Panc1 (cell line): Measurements from ENCODE around the gene EDC3. TPM values are rescaled to one million over a fixed set of nuclear protein-coding genes. Genes with fewer than 3 reads are reported as not detected.

Source experiments
- ATAC-seq: fragments of 200-7000 bp; cut with Tn5 transposase; 2 replicates; pipeline ENCODE4 v1.9.1; 2020; ENCODE audit warnings: mild to moderate bottlenecking, moderate library complexity
- BruUV-seq: library from RNA; stranded (reverse); fragments of 400-500 nt; replicated peaks from 2 replicates; lab custom pipeline; 2021; lab: Mats Ljungman, UMichigan
- CTCF ChIA-PET: fragments of 300-600 bp; sonication (Branson Sonifier 250); formaldehyde crosslinking; loops from one replicate; lab custom pipeline; 2022; ENCODE audit warnings: antibody characterized with exemption; lab: Charles Lee
- POLR2A ChIA-PET: fragments of 300-600 bp; sonication (Branson Sonifier 250); formaldehyde crosslinking; loops from one replicate; lab custom pipeline; 2022; ENCODE audit warnings: antibody characterized with exemption; lab: Charles Lee
- DNase-seq: peaks from one replicate; pipeline ENCODE4 v3.0.0-alpha.2; 2010; ENCODE audit warnings: low read depth, low spot score
- H3K27ac ChIP-seq: 2 replicates; pipeline ENCODE4 v1.5.1; 2011; ENCODE audit warnings: mild to moderate bottlenecking, low read length, inconsistent platforms
- H3K27me3 ChIP-seq: fragments of 200-500 bp; sonication (Bioruptor generic); 2 replicates; pipeline ENCODE4 v1.6.0; 2014; ENCODE audit warnings: low read length, inconsistent platforms; ENCODE audit not compliant: control insufficient read depth, insufficient read depth
- H3K36me3 ChIP-seq: fragments of 200-500 bp; sonication (Bioruptor generic); 2 replicates; pipeline ENCODE4 v1.5.1; 2014; ENCODE audit warnings: inconsistent platforms, mild to moderate bottlenecking, low read length, moderate library complexity; ENCODE audit not compliant: control insufficient read depth, insufficient read depth
- H3K4me1 ChIP-seq: 2 replicates; pipeline ENCODE4 v1.5.1; 2011; ENCODE audit warnings: inconsistent platforms, mild to moderate bottlenecking, low read length, moderate library complexity; ENCODE audit not compliant: control insufficient read depth, insufficient read depth
- H3K4me3 ChIP-seq, 2 experiments: 2 replicates each; pipeline ENCODE4 v1.5.1; 2011 to 2012; ENCODE audit warnings: low read depth in 2 of 2, low read length in 2 of 2, mild to moderate bottlenecking in 2 of 2, inconsistent platforms in 1 of 2, moderate library complexity in 1 of 2
- H3K9me3 ChIP-seq: fragments of 200-500 bp; sonication (Bioruptor generic); 2 replicates; pipeline ENCODE4 v1.5.1; 2014; ENCODE audit warnings: low read depth, mild to moderate bottlenecking, inconsistent platforms, low read length, moderate library complexity; ENCODE audit not compliant: control insufficient read depth, insufficient read depth
- CTCF ChIP-seq: fragments of 450-650 bp; IDR thresholded peaks from 2 replicates; pipeline ENCODE4 v1.5.1; 2017; ENCODE audit warnings: mild to moderate bottlenecking
- POLR2AphosphoS5 ChIP-seq: IDR thresholded peaks from 2 replicates; pipeline ENCODE4 v1.6.1; 2012; ENCODE audit warnings: mild to moderate bottlenecking, low read depth, low read length, moderate library complexity
- REST ChIP-seq, 2 experiments: IDR thresholded peaks; 2 replicates each; pipeline ENCODE4 v1.6.1; 2011 to 2012; ENCODE audit warnings: low read depth in 2 of 2, control low read depth in 1 of 2, low read length in 1 of 2, mild to moderate bottlenecking in 1 of 2, moderate library complexity in 1 of 2; ENCODE audit not compliant: insufficient read depth in 1 of 2
- SIN3A ChIP-seq: IDR thresholded peaks from 2 replicates; pipeline ENCODE4 v1.6.1; 2012; ENCODE audit warnings: low read depth, mild to moderate bottlenecking, low read length, moderate library complexity, borderline replicate concordance; ENCODE audit not compliant: insufficient read depth
- TCF7L2 ChIP-seq: IDR thresholded peaks from 2 replicates; pipeline ENCODE4 v1.6.1; 2011; ENCODE audit warnings: mild to moderate bottlenecking, low read depth, low read length, inconsistent platforms
- in situ Hi-C: cut with HindIII; loops from 2 replicates; pipeline ENCODE4 v1.10.0; 2016; ENCODE audit warnings: low sequenced_read_pairs, low pct_unique_long_range_greater_than_20kb
- intact Hi-C: fragments of 100-400 bp; cut with micrococcal nuclease; formaldehyde crosslinking; loops from one replicate; pipeline ENCODE4 v1.10.0; 2022; ENCODE audit not compliant: unreplicated experiment
- total RNA-seq: library from RNA; stranded (reverse); gene quantifications from one replicate; pipeline ENCODE4 v1.2.1, GENCODE V29; 2021; ENCODE audit not compliant: unreplicated experiment

Gene EDC3
- total RNA-seq, 1 experiment from 2014 or later: 45.5 TPM

- Histone ChIP-seq H3K9me3 (no peaks in the 10 kb centered on the region), H3K4me3 (no peak overlapping the region), H3K27me3 (peaks cover 3% of the 10 kb centered on the region; the same call in 1 of the 2 replicates), H3K36me3 (no peaks in the 10 kb centered on the region), H3K4me1 (no peaks in the 10 kb centered on the region), H3K27ac (no peak overlapping the region)
- no peak for ATAC-seq
- no peak for DNase-seq
- CTCF ChIA-PET: no interaction called here
- TF ChIP-seq TCF7L2 (no peak), REST (IDR thresholded peaks at IDR 0.05; ENCODE audit: insufficient read depth in 1 of 2, low read depth in 2 of 2, low read length in 1 of 2) (no peak), POLR2AphosphoS5 (no peak), CTCF (no peak), SIN3A (no peak)
- in situ Hi-C loops (no loop called here), intact Hi-C loops (no loop called here)
- BruUV-seq: no TSS peak
- POLR2A ChIA-PET: no interaction called here
Measured at GRCh38 chr15:74710319-74711094, 14.7 kb upstream of the EDC3 start.

GRCh38 chr15:74709892-74710291 lies 14.1 kb upstream of the EDC3 start:
- TF ChIP-seq CTCF: no peak
- no peak for TF ChIP-seq TCF7L2
- TF ChIP-seq SIN3A: no peak
- no peak for TF ChIP-seq REST (IDR thresholded peaks at IDR 0.05; ENCODE audit: insufficient read depth in 1 of 2, low read depth in 2 of 2, low read length in 1 of 2)
- TF ChIP-seq POLR2AphosphoS5: no peak
- no TSS peak for BruUV-seq
- CTCF ChIA-PET: no interaction called here
- H3K4me1 ChIP-seq: no peaks in the 10 kb centered on the region
- intact Hi-C loops: no loop called here
- no peak overlapping the region for H3K4me3 ChIP-seq
- no peak overlapping the region for H3K27ac ChIP-seq
- H3K9me3 ChIP-seq: no peaks in the 10 kb centered on the region
- no peak for DNase-seq
- in situ Hi-C loops: no loop called here
- H3K27me3 ChIP-seq: peaks cover 3% of the 10 kb centered on the region; the same call in 1 of the 2 replicates
- H3K36me3 ChIP-seq: no peaks in the 10 kb centered on the region
- POLR2A ChIA-PET: no interaction called here
- no peak for ATAC-seq
